ENCODE data around the gene SETMAR.

The SETMAR gene

DNA sequence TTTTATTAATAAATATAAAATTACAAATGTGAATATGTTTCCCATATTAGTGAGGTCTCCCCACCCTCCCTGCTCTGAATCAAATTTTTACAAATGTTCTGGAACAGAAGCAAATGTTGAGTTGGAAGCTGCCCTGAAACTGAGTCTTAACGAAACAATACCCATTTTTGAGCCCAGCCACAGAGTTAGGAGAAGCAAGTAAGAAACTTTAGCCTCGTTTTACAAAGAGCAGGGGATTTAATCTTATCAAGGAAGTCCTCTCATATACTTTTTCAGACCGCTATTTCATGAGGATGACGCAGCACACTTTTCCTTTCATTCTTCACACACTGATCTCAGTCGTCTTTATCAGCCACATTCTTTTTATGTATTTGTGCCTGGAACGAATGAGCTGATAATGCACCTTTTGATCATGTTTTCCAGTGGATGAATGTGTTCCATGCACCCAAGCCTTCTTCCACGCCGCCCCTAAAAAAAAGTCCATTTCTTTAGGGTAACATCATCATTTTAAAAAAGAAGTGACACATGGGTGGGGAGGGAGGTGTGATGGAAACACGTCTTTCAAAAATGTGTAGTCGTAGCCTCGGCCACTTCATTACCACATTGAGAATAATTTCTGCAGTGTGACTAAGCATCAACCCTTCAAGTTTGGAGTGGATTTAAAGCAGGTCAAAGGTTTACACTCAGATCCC, 48.1 kb downstream of the SETMAR start:
- no peak for DNase-seq (ENCODE audit: low spot score)

DNA sequence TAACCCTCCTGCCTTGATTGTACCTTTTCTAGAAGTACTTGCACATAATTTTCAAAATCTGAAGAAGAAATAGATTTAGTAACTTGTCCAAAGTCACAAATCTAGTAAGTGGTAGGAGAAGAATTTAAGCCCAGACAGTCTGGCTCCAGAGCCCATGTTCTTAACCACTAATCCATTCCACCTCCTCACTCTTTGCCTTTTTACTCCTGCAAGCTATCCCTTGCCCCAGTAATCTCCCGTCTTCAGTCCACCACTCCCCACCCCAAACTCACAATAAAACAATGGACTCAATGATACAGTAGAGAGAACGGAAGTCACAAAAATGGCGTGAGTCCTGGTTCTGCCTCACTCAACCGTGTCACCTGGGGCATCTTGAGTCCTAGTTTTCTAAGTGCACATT, 48.7 kb downstream of the SETMAR start:
- DNase-seq (ENCODE audit: low spot score): no peak

DNA sequence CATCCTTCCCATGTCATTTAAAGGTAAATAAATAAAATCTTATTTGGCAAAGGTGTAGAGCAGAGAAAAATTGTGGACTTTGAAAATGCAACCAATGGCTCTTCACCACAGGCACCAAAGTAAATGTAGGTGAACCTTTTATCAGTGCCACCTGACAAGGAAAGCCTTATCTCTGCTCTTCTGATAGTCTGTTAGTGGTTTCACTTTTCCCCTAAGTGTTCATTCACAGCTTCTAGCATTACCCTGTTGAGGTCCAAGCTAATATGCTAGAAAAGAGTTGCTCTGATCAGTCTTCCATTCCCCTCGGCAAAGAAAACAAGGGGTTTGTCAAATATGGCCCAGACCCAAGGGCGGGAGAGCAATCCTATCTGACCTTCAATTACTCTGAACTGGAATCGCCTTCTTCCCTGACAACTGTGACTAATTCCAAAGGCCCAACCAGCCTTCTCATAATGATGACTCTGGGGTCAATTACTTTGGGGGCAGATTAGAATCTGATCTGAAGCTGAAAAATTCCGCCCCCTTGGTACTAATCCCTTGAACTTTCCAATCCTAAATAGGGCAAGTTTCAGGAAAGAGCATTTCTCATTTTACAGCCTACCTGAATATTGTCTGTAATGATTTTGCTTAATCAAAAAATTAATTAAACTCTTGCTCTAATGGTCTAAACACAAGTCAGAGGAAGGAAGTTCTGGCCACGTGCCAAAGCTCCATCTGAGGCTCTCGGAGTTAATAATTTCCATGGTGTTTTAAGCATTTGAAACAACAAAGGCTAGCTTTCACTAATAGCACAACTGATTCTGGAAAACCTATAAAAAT, 52.4 kb downstream of the SETMAR start:
- DNase-seq (ENCODE audit: low spot score): no peak

DNA sequence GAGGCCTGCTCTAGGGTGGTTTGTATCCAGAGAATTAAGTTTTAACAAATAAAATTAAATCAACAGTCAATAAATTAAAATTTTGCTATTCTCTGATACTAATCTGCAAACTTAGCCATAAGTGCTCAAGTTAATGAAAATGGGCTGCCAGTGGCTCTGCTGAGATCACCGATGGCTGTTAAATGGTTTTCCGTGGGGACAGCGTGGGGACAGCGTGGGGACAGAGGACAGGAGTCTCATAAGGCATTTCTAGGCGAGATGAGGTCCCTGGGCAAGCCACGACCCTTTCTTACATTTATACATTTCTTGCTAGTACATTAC, 53.0 kb downstream of the SETMAR start:
- no peak for DNase-seq (ENCODE audit: low spot score)

DNA sequence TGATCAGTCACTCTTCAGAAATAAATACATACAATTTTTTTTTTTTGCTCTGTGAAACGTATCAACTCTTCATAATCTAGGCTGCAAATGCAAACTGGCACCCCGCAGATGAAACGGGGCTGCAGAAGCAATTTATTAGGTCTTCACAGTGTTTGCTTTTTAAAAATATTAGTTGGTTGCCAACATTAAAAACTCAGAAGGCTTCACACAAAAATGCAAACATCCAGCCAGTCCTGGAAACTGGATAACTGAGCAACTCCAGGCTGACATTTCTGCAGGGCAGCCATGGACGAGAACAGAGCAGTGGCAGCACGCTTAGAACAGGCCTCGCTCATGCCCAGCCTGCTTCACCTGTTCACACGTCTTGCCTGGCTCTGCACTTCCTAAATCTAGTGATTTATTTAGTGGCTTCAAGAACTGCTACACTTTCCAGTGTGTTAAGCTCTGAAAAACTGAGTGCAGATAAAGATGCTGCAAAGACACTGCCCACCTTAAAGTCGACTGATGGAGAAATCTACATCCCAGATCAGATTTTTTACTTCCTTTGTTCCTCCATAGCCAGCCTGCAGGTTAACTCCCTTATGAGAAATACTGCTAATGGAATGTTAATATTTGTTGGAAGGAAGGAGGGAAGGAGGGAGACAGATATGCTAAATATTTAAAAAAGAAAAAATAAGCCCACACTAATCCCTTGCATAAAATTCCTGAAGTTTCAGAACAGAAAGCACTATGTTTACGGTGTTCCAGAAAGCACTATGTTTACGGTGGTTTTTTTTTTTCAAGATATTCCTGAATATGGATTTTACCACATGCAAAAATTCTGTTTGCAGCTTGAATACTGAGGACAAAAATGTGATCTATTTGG, 53.6 kb downstream of the SETMAR start:
- DNase-seq (ENCODE audit: low spot score): no peak

DNA sequence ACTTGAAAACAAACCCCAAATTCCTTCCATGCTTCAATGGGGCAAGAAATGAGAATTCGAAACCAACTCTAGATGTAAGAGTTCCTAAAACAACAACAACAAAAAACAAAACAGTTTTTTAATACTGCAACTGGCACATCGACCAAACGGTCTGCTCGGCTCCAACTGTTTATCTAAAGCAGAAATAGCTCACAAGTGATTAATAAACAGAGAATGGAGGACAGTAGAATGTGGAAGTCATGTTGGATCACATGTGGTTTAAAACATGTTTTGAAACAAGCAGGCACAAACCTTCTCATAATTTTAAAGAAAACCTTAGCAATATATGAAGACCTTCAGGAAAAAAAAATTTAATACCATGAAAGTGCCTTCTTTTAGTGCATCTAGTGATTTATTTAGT, 55.1 kb downstream of the SETMAR start:
- no peak for DNase-seq (ENCODE audit: low spot score)

DNA sequence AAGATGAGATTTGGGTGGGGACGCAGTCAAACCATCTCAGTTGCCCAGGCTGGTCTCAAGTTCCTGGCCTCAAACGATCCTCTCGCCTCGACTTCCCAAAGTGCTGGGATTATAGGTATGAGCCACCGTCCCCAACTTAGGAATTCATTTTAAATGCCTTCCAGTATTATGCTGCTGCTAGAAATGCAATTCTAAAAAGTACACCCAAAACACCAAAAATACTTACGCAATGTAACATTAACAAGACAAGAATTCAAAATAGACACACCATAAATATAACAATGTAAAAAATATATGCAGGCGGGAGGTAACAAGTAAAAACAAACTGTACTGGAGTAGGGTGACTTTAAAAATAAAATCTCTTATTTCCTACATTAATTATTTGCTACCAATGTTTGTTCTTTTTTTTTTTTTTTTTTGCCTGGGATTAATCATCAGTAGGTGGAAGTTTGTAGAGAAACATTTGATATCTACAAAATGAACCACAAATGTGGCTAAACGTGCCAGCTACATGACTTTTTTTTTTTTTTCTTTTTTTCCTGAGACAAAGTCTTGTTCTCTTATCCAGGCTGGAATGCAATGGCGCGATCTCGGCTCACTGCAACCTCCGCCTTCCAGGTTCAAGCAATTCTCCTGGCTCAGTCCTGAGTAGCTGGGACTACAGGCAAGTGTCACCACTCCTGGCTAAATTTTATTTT, 56.8 kb downstream of the SETMAR start:
- DNase-seq (ENCODE audit: low spot score): no peak

DNA sequence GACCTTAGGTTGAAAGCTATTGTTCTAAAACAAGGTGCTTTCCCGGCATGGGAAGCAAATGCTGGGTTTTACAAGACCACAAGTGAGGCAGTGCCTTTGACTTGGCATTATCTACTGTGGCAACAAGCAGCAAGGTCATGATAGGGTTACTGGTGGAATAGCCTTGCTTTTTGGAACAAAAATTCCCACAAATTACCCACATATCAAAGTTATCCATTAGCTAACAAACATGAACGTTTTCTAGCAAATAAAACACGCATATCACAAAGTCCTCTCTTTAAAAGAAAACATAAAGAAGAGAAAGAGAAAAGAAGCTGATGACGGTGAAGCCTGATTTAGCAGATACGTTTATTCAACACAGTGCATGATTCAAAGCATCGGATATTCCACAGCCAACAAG, 57.6 kb downstream of the SETMAR start:
- DNase-seq (ENCODE audit: low spot score): no peak

DNA sequence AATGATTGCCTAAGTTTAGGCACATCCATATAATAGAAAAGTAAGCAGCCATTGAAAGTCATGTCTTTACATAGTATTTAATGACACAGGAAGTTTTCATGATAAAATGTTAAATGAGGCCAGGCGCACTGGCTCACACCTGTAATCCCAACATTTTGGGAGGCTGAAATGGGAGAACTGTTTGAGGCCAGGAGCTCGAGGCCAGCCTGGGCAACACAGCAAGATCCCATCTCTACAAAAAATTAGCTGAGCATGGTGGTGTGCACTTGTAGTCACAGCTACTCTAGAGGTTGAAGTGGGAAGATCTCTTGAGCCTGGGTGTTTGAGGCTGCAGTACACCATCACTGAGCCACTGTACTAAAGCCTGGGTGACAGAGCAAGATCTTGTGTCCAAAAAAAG, 59.4 kb downstream of the SETMAR start:
- no peak for DNase-seq (ENCODE audit: low spot score)
